Left ventricle myocardium inferior (tissue), 1 donor: ENCODE measurements around the gene FXYD6. TPM values are rescaled to one million over a fixed set of nuclear protein-coding genes. Genes with fewer than 3 reads are reported as not detected.

ENCODE experiments used
- DNase-seq: peaks from one replicate; pipeline ENCODE4 v3.0.0-alpha.2; 2020
- H3K27ac ChIP-seq: fragments of 200-600 bp; replicated peaks from 2 replicates; pipeline ENCODE4 v1.8.0; 2021
- H3K27me3 ChIP-seq: fragments of 200-600 bp; 2 replicates; pipeline ENCODE4 v1.8.0; 2021; ENCODE audit warnings: low read depth
- H3K36me3 ChIP-seq: fragments of 200-600 bp; 2 replicates; pipeline ENCODE4 v1.8.0; 2021
- H3K4me1 ChIP-seq: fragments of 200-600 bp; 2 replicates; pipeline ENCODE4 v1.8.0; 2021
- H3K4me3 ChIP-seq: fragments of 200-600 bp; 2 replicates; pipeline ENCODE4 v1.8.0; 2021; ENCODE audit warnings: mild to moderate bottlenecking, moderate library complexity
- H3K9me3 ChIP-seq: fragments of 200-600 bp; replicated peaks from 2 replicates; pipeline ENCODE4 v1.8.0; 2021
- intact Hi-C: fragments of 100-400 bp; cut with micrococcal nuclease; formaldehyde crosslinking; loops from one replicate; pipeline ENCODE4 v1.11.0; 2022
- total RNA-seq: library from RNA; stranded (reverse); fragmentation: NEBNext Ultra II Directional; extraction: Animal tissue kit (Norgen Biotek cat#: 25700); gene quantifications from one replicate; pipeline ENCODE4 v1.2.1, GENCODE V29; 2021
- TF ChIP-seq, protein P1 (sequence below): fragments of 200-600 bp; IDR thresholded peaks from 2 replicates; pipeline ENCODE4 v1.8.0; 2021; ENCODE audit warnings: antibody characterized with exemption, mild to moderate bottlenecking, borderline replicate concordance
- donor health status: DM: no; HTN: yes; CAD: no; lungs with severe emphysema.

FXYD6 gene
- total RNA-seq, 1 donor from 2014 or later: 30.2 TPM

DNA sequence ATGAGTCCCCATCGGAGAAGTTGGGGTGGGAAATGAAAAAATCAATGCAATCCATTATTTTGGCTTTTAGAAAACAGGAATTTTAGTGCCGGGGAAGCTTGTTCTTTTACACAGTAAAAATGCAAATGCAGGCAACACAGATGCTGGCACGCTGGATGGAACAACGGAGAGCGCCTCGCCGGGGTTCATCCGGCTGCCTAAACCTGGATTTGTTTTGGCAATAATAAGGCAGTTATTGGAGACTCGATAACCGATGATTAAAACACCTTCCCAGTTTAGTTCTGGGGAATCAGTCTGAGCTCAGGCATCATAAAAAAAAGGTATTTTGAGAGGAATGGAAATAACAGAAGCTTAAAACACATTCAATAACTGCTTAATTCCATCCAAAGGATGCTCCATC lies 82.3 kb downstream of the FXYD6 start:
- Histone ChIP-seq H3K9me3 (no peaks in the 10 kb centered on the region), H3K4me3 (no peak overlapping the region), H3K27me3 (peaks cover 57% of the 10 kb centered on the region), H3K36me3 (no peaks in the 10 kb centered on the region), H3K4me1 (peaks cover 21% of the 10 kb centered on the region), H3K27ac (no peak overlapping the region)
- TF ChIP-seq, protein P1, sequence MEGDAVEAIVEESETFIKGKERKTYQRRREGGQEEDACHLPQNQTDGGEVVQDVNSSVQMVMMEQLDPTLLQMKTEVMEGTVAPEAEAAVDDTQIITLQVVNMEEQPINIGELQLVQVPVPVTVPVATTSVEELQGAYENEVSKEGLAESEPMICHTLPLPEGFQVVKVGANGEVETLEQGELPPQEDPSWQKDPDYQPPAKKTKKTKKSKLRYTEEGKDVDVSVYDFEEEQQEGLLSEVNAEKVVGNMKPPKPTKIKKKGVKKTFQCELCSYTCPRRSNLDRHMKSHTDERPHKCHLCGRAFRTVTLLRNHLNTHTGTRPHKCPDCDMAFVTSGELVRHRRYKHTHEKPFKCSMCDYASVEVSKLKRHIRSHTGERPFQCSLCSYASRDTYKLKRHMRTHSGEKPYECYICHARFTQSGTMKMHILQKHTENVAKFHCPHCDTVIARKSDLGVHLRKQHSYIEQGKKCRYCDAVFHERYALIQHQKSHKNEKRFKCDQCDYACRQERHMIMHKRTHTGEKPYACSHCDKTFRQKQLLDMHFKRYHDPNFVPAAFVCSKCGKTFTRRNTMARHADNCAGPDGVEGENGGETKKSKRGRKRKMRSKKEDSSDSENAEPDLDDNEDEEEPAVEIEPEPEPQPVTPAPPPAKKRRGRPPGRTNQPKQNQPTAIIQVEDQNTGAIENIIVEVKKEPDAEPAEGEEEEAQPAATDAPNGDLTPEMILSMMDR: no peak
- DNase-seq: no peak
- intact Hi-C loops: no loop called here

DNA sequence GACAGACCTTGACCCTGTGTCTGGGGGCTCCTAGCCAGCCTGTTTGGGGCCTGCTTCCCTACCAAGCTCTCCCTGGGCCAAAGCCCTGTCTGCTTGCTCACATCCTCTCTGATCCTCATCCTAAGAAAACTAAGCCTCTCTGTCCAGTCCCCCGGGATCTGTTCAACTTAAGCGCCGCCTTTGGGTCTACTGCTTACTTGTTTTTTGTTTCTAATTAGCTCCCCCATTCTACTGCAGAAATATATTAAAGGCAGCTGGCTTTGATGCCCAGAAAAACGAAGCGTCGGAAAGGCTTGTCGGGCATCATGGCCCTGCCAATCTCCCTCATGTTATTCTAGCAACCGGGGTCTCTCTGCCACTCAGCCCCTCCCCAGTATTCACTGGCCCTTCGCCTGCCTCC lies 82.9 kb downstream of the FXYD6 start:
- no peak for DNase-seq
- no peak overlapping the region for H3K27ac ChIP-seq
- H3K4me3 ChIP-seq: no peak overlapping the region
- TF ChIP-seq, protein P1: no peak
- H3K36me3 ChIP-seq: no peaks in the 10 kb centered on the region
- intact Hi-C loops: no loop called here
- H3K27me3 ChIP-seq: peaks cover 57% of the 10 kb centered on the region
- H3K4me1 ChIP-seq: peaks cover 21% of the 10 kb centered on the region
- H3K9me3 ChIP-seq: no peaks in the 10 kb centered on the region

DNA sequence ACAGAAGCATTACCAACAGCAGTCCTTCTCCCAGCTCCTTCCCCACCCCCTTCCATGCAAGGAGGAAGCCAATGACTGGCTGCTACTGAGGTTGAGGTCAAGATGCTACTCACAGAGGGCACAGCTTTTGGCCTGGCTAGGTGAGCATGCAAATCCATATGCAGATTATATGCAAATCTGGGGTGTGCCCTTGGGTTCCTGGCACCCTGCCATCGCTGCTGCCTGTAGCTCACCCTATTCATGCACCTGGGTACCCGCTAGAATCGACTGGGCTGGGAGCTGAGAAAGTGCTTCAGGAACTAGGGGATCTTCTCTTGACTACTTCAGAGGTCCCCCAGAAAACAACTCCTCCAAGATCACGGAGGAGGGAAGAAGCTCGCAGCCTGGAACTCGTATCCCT lies 83.5 kb downstream of the FXYD6 start:
- intact Hi-C loops: no loop called here
- H3K4me3 ChIP-seq: no peak overlapping the region
- H3K27ac ChIP-seq: no peak overlapping the region
- no peaks in the 10 kb centered on the region for H3K9me3 ChIP-seq
- peaks cover 21% of the 10 kb centered on the region for H3K4me1 ChIP-seq
- peaks cover 56% of the 10 kb centered on the region for H3K27me3 ChIP-seq
- no peak for DNase-seq
- TF ChIP-seq, protein P1: no peak
- H3K36me3 ChIP-seq: no peaks in the 10 kb centered on the region

DNA sequence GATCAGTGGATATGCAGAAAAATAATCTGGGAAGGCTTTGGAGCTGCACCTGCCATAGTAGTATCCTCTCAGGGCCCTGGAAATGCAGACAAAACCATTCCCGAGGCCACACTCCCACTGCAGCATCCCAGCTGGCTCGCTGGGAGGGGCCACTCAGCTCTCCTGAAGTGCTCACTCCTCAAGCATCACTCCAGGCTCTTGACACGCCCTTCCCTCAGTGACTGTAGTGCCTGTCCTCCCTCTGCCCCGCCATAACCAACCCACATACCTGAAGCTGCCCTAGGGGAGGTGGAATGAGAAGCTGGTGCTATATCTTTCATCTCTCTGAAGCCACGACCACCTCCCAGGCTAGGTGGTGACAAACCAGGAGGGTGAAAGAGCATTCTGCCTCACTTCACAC lies 84.2 kb downstream of the FXYD6 start:
- intact Hi-C loops: no loop called here
- H3K27me3 ChIP-seq: peaks cover 48% of the 10 kb centered on the region
- TF ChIP-seq, protein P1: no peak

DNA sequence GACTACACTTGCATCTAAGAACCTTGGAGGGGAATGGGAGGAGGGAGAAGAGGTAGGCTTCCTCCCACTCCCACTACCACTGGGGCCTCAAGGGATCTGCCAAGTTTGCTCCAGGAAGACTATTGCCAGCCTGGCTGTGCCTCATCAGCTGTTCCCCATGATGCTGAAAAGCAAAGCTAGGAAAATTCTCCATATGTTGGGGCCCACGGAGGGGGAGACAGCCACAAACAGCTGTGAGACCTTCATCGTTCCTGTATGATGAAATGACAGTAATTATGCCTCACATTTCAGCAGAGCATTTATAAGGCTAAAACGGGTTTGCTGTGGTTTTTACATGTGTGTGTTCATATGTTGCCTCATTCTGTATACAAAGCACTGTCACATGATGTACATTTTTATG lies 86.2 kb downstream of the FXYD6 start:
- H3K9me3 ChIP-seq: no peaks in the 10 kb centered on the region
- intact Hi-C loops: no loop called here
- peaks cover under 1% of the 10 kb centered on the region for H3K4me1 ChIP-seq
- TF ChIP-seq, protein P1: no peak
- no peak for DNase-seq
- no peak overlapping the region for H3K4me3 ChIP-seq
- H3K27me3 ChIP-seq: peaks cover 32% of the 10 kb centered on the region
- no peak overlapping the region for H3K27ac ChIP-seq
- H3K36me3 ChIP-seq: no peaks in the 10 kb centered on the region

More for the DNA sequence above, 84.2 kb downstream of the FXYD6 start:
- peaks cover 20% of the 10 kb centered on the region for H3K4me1 ChIP-seq
- no peaks in the 10 kb centered on the region for H3K9me3 ChIP-seq
- H3K36me3 ChIP-seq: no peaks in the 10 kb centered on the region
- H3K27ac ChIP-seq: no peak overlapping the region
- no peak overlapping the region for H3K4me3 ChIP-seq
- no peak for DNase-seq

DNA sequence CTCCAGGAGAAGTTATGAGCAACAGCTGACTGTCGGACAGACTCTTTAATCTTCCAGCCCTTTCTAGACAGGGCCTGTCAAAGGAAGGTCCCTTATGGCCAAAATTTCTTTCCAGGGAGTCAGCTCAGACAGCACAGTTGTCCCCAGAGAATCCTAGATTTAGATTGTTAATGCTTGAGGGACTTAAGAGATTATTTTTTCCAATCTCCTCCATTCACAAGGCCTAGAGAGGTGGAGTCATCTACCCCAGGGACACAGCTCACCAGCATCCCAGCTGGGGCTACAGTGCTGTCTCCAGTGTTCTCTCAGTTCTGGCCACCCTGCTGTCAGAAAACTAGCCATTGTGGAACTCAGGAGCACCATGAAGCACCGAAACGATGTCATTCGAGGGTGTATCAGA lies 87.2 kb downstream of the FXYD6 start:
- DNase-seq: no peak
- Histone ChIP-seq H3K36me3 (no peaks in the 10 kb centered on the region), H3K4me3 (no peak overlapping the region), H3K27ac (no peak overlapping the region), H3K4me1 (no peaks in the 10 kb centered on the region), H3K9me3 (no peaks in the 10 kb centered on the region), H3K27me3 (peaks cover 28% of the 10 kb centered on the region)
- TF ChIP-seq, protein P1: no peak
- intact Hi-C loops: no loop called here
